Osteoblast (primary cell): Measurements from ENCODE around the gene GRIK3. TPM values are rescaled to one million over a fixed set of nuclear protein-coding genes. Genes with fewer than 3 reads are reported as not detected.

ENCODE experiments used
- DNase-seq: peaks from one replicate; pipeline ENCODE4 v3.0.0; 2011; ENCODE audit warnings: low spot score, mixed read lengths; ENCODE audit not compliant: insufficient read length; ENCODE audit errors: missing footprints
- H2AFZ ChIP-seq: 2 replicates; pipeline ENCODE4 v1.6.0; 2011; ENCODE audit warnings: mild to moderate bottlenecking, low read length
- H3K27ac ChIP-seq: 2 replicates; pipeline ENCODE4 v1.5.1; 2011; ENCODE audit warnings: mild to moderate bottlenecking, low read depth, low read length, moderate library complexity
- H3K27me3 ChIP-seq: 2 replicates; pipeline ENCODE4 v1.6.0; 2012; ENCODE audit warnings: mild to moderate bottlenecking, control low read depth, inconsistent platforms, low read length, moderate library complexity; ENCODE audit not compliant: insufficient read depth
- H3K36me3 ChIP-seq: 2 replicates; pipeline ENCODE4 v1.5.1; 2011; ENCODE audit warnings: mild to moderate bottlenecking, low read length, control low read depth, moderate library complexity; ENCODE audit not compliant: insufficient read depth
- H3K4me1 ChIP-seq: 2 replicates; pipeline ENCODE4 v1.5.1; 2011; ENCODE audit warnings: mild to moderate bottlenecking, low read length, control low read depth, moderate library complexity; ENCODE audit not compliant: insufficient read depth
- H3K4me2 ChIP-seq: 2 replicates; pipeline ENCODE4 v1.6.0; 2011; ENCODE audit warnings: mild to moderate bottlenecking, low read length; ENCODE audit not compliant: insufficient read depth
- H3K4me3 ChIP-seq: fragments of 200-600 bp; sonication (generic); 3 replicates; pipeline ENCODE4 v1.5.1; 2012; ENCODE audit warnings: mild to moderate bottlenecking, low read length, inconsistent platforms; ENCODE audit not compliant: insufficient read depth
- H3K79me2 ChIP-seq: 2 replicates; pipeline ENCODE4 v1.6.0; 2012; ENCODE audit warnings: mild to moderate bottlenecking, low read length, control low read depth, inconsistent platforms; ENCODE audit not compliant: insufficient read depth
- H3K9me3 ChIP-seq: 2 replicates; pipeline ENCODE4 v1.5.1; 2011; ENCODE audit warnings: low read depth, low read length, control low read depth
- H4K20me1 ChIP-seq: 2 replicates; pipeline ENCODE4 v1.6.0; 2012; ENCODE audit warnings: mild to moderate bottlenecking, low read length, control low read depth; ENCODE audit not compliant: insufficient read depth
- total RNA-seq: library from RNA; depleted of rRNA; stranded (reverse); fragments of >200 nt; gene quantifications from 2 replicates; pipeline ENCODE4 v1.2.3, GENCODE V29; 2012
- TF ChIP-seq, protein P1 (sequence below): IDR thresholded peaks from 2 replicates; pipeline ENCODE4 v1.5.1; 2011; ENCODE audit warnings: mild to moderate bottlenecking, low read depth, low read length, moderate library complexity; ENCODE audit errors: extremely low read depth

GRIK3 gene
- total RNA-seq, 1 donor = not detected

DNA sequence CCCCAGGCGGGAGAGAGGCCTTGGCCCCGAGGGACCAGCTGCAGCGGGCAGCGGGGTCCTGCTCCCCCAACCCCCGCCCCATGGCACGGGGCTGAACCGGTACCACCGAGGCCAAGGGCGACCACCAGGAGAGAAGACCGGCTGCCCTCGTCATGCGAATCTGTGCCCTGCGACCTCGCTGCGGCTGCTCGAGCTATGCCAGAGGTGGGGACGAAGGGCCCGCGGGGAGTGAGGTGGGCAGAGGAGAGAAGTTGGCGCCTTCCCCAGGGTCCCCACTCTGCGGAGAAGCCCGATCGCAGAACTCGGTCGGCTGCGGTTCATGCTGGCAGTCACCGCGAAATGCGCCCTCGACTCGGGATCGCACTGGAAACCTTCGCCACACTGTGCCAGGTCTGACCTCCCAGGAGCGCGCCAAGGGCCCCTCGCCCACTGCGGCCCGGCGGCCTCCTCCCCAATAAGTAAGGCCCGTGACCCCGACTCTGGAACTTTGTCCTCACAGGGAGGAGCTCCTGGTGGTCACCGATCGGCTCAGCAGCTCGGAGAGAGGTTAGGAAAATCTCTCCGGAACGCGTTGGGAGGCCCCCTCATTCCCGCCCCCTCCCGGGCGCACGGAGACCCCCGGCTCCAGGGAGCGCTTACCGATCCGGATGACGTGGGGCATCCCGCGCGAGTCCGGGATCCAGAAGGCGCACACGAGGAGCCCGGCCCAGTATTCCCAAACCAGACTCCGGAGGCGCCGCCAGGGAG is 787 bp downstream of the GRIK3 start:
- no peak overlapping the region for H3K27ac ChIP-seq
- no peaks in the 10 kb centered on the region for H3K4me1 ChIP-seq
- H3K27me3 ChIP-seq = peaks cover 38% of the 10 kb centered on the region

DNA sequence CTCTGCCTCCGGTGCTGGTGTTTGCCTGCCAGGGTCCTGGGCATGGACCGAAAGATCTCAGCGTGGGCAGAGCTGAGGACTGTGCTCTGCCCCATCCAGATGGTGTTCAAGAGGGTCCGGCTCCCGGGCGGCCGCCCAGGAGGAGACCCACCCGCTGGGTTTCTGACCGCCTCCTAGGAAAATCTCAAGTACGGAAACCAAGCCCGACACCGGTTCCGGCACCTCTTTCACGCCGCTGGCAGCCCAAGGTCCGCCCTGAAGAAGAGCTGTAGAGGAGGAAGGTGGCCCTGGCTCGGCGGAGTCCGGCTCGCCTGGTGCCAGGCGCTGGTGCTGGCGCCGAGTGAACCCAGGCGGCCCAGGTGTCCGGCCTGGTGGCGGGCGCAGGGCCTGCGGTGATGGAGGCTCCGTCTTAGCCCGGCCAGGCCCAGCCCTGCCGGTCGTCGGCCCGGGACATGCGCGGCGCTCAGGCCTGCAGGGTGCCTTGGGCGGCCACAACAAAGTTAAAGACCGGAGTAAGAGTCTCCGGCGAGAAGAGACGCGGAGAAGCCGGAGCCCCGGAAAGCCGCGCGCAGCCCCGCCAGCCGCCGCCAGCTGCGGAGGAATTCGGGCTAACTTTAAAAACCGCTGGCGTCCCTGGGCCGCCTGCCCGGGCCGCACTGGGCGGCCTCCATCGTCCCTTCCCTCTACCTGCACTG is 1.5 kb downstream of the GRIK3 start:
- Histone ChIP-seq H3K4me3 (no peak overlapping the region), H3K4me2 (no peak overlapping the region), H3K36me3 (no peaks in the 10 kb centered on the region), H3K79me2 (no peaks in the 10 kb centered on the region), H2AFZ (no peak overlapping the region), H3K27me3 (peaks cover 38% of the 10 kb centered on the region), H3K9me3 (no peaks in the 10 kb centered on the region), H3K27ac (no peak overlapping the region), H4K20me1 (no peaks in the 10 kb centered on the region), H3K4me1 (no peaks in the 10 kb centered on the region)
- TF ChIP-seq, protein P1, sequence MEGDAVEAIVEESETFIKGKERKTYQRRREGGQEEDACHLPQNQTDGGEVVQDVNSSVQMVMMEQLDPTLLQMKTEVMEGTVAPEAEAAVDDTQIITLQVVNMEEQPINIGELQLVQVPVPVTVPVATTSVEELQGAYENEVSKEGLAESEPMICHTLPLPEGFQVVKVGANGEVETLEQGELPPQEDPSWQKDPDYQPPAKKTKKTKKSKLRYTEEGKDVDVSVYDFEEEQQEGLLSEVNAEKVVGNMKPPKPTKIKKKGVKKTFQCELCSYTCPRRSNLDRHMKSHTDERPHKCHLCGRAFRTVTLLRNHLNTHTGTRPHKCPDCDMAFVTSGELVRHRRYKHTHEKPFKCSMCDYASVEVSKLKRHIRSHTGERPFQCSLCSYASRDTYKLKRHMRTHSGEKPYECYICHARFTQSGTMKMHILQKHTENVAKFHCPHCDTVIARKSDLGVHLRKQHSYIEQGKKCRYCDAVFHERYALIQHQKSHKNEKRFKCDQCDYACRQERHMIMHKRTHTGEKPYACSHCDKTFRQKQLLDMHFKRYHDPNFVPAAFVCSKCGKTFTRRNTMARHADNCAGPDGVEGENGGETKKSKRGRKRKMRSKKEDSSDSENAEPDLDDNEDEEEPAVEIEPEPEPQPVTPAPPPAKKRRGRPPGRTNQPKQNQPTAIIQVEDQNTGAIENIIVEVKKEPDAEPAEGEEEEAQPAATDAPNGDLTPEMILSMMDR = no peak
- peak; percentile 65 for DNase-seq

More for the DNA sequence above, 787 bp downstream of the GRIK3 start:
- Histone ChIP-seq H4K20me1 (no peaks in the 10 kb centered on the region), H3K4me2 (no peak overlapping the region), H3K79me2 (no peaks in the 10 kb centered on the region), H2AFZ (no peak overlapping the region), H3K36me3 (no peaks in the 10 kb centered on the region), H3K4me3 (no peak overlapping the region), H3K9me3 (no peaks in the 10 kb centered on the region)
- TF ChIP-seq, protein P1 = no peak
- DNase-seq = no peak

- DNase-seq = peak; percentile 29
- Histone ChIP-seq H3K27me3 (peaks cover 38% of the 10 kb centered on the region), H2AFZ (no peak overlapping the region), H3K27ac (no peak overlapping the region), H4K20me1 (no peaks in the 10 kb centered on the region), H3K4me2 (no peak overlapping the region), H3K79me2 (no peaks in the 10 kb centered on the region), H3K4me1 (no peaks in the 10 kb centered on the region), H3K36me3 (no peaks in the 10 kb centered on the region), H3K4me3 (no peak overlapping the region), H3K9me3 (no peaks in the 10 kb centered on the region)
- TF ChIP-seq, protein P1 = no peak
These were observed 2.4 kb downstream of the GRIK3 start for GRCh38 chr1:37031871-37032270.

- Histone ChIP-seq H3K27me3 (peaks cover 38% of the 10 kb centered on the region), H2AFZ (no peak overlapping the region), H3K27ac (no peak overlapping the region), H3K79me2 (no peaks in the 10 kb centered on the region), H4K20me1 (no peaks in the 10 kb centered on the region), H3K36me3 (no peaks in the 10 kb centered on the region), H3K4me3 (no peak overlapping the region), H3K4me1 (no peaks in the 10 kb centered on the region), H3K9me3 (no peaks in the 10 kb centered on the region), H3K4me2 (no peak overlapping the region)
- TF ChIP-seq, protein P1 = no peak
- DNase-seq = peak; percentile 57
These were observed 2.9 kb downstream of the GRIK3 start for GRCh38 chr1:37031429-37031828.
